Activated CD8-positive, alpha-beta T cell treated with anti-CD3 and anti-CD28 coated beads for 36 hours (primary cell): Measurements from ENCODE around the gene ASIC1. TPM values are rescaled to one million over a fixed set of nuclear protein-coding genes. Genes with fewer than 3 reads are reported as not detected.

ENCODE experiments used
- ATAC-seq: fragments of 200-7000 bp; cut with Tn5 transposase; one replicate; pipeline ENCODE4 v1.10.0; 2021; ENCODE audit warnings: mild to moderate bottlenecking, moderate library complexity
- CTCF ChIA-PET: fragments of 350-600 bp; sonication (Branson Sonifier 250); formaldehyde crosslinking; loops from one replicate; lab custom pipeline; 2021; ENCODE audit warnings: antibody characterized with exemption; lab: Charles Lee
- POLR2A ChIA-PET: fragments of 350-600 bp; sonication (Branson Sonifier 250); formaldehyde crosslinking; loops from one replicate; lab custom pipeline; 2021; ENCODE audit warnings: antibody characterized with exemption; lab: Charles Lee
- DNase-seq: peaks from one replicate; pipeline ENCODE4 v3.0.0-alpha.2; 2020
- H3K27ac Mint-ChIP-seq: one replicate; pipeline ENCODE4 v1.8.0; 2021; ENCODE audit warnings: mild to moderate bottlenecking, mixed read lengths
- H3K27me3 Mint-ChIP-seq: one replicate; pipeline ENCODE4 v1.8.0; 2021; ENCODE audit warnings: mixed read lengths
- H3K36me3 Mint-ChIP-seq: one replicate; pipeline ENCODE4 v1.8.0; 2021; ENCODE audit warnings: low read depth, mixed read lengths
- H3K4me1 Mint-ChIP-seq: one replicate; pipeline ENCODE4 v1.8.0; 2021; ENCODE audit warnings: low read depth, mixed read lengths
- H3K4me3 Mint-ChIP-seq: one replicate; pipeline ENCODE4 v1.8.0; 2021; ENCODE audit warnings: mild to moderate bottlenecking, moderate library complexity, mixed read lengths
- H3K9me3 Mint-ChIP-seq: one replicate; pipeline ENCODE4 v1.8.0; 2021; ENCODE audit warnings: mixed read lengths
- intact Hi-C: fragments of 100-400 bp; cut with micrococcal nuclease; formaldehyde crosslinking; loops from one replicate; pipeline ENCODE4 v1.10.0; 2022
- total RNA-seq, 2 experiments: library from RNA; stranded (reverse); gene quantifications; one replicate each; pipeline ENCODE4 v1.2.3, GENCODE V29; 2021
- TF ChIP-seq, protein P1 (sequence below): fragments of 200-600 bp; IDR thresholded peaks from one replicate; pipeline ENCODE4 v1.8.0; 2022; ENCODE audit warnings: antibody characterized with exemption, mild to moderate bottlenecking

Gene ASIC1
- total RNA-seq, 2 experiments from 2014 or later, result 14.3 to 17.3 TPM

- intact Hi-C loops, result loop anchor here (1.0 to 5.0 kb wide), 2 partner anchors 31 to 103 kb away; no protein-coding TSS in a partner anchor
- ATAC-seq (peak; percentile 54), DNase-seq (peak; percentile 73)
- ChIA-PET CTCF (interaction anchor here (0.6 to 22.9 kb wide), 47 partner anchors 8 to 355 kb away, joined by 3 to 299 read pairs (median 4); partner anchors contain the start of genes AQP5, CERS5, RACGAP1 and SMARCD1), POLR2A (interaction anchor here (0.6 to 1.7 kb wide), 3 partner anchors 36 to 112 kb away, joined by 3 to 4 read pairs (median 3); partner anchors contain the start of gene RACGAP1)
- peaks cover 2% of the 10 kb centered on the region for H3K36me3 Mint-ChIP-seq
- no peak overlapping the region for H3K4me3 Mint-ChIP-seq
- TF ChIP-seq, protein P1, sequence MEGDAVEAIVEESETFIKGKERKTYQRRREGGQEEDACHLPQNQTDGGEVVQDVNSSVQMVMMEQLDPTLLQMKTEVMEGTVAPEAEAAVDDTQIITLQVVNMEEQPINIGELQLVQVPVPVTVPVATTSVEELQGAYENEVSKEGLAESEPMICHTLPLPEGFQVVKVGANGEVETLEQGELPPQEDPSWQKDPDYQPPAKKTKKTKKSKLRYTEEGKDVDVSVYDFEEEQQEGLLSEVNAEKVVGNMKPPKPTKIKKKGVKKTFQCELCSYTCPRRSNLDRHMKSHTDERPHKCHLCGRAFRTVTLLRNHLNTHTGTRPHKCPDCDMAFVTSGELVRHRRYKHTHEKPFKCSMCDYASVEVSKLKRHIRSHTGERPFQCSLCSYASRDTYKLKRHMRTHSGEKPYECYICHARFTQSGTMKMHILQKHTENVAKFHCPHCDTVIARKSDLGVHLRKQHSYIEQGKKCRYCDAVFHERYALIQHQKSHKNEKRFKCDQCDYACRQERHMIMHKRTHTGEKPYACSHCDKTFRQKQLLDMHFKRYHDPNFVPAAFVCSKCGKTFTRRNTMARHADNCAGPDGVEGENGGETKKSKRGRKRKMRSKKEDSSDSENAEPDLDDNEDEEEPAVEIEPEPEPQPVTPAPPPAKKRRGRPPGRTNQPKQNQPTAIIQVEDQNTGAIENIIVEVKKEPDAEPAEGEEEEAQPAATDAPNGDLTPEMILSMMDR, result peak; percentile 86
- no peaks in the 10 kb centered on the region for H3K9me3 Mint-ChIP-seq
- no peak overlapping the region for H3K27ac Mint-ChIP-seq
- no peaks in the 10 kb centered on the region for H3K27me3 Mint-ChIP-seq
- peaks cover 4% of the 10 kb centered on the region for H3K4me1 Mint-ChIP-seq
Measured at GRCh38 chr12:50070314-50071060, 13.1 kb downstream of the ASIC1 start.

GRCh38 chr12:50072198-50072907, 15.0 kb downstream of the ASIC1 start:
- H3K4me1 Mint-ChIP-seq, result peaks cover 4% of the 10 kb centered on the region
- DNase-seq (no peak), ATAC-seq (no peak)
- H3K27me3 Mint-ChIP-seq, result no peaks in the 10 kb centered on the region
- POLR2A ChIA-PET, result no interaction called here
- no peak overlapping the region for H3K4me3 Mint-ChIP-seq
- peaks cover 2% of the 10 kb centered on the region for H3K36me3 Mint-ChIP-seq
- intact Hi-C loops, result loop anchor here (5.0 kb wide), 1 partner anchor 105 kb away; no protein-coding TSS in a partner anchor
- TF ChIP-seq, protein P1, result no peak
- no peaks in the 10 kb centered on the region for H3K9me3 Mint-ChIP-seq
- no peak overlapping the region for H3K27ac Mint-ChIP-seq
- CTCF ChIA-PET, result interaction anchor here (0.6 to 22.9 kb wide), 6 partner anchors 12 to 345 kb away, joined by 3 to 299 read pairs (median 54); partner anchors contain the start of gene SMARCD1

GRCh38 chr12:50073206-50073605, 15.8 kb downstream of the ASIC1 start:
- POLR2A ChIA-PET, result interaction anchor here (1.2 kb wide), 1 partner anchor 38 kb away, joined by 4 read pairs; no protein-coding TSS in a partner anchor

GRCh38 chr12:50073712-50074111, 16.3 kb downstream of the ASIC1 start:
- Mint-ChIP-seq H3K4me1 (peaks cover 4% of the 10 kb centered on the region), H3K27me3 (no peaks in the 10 kb centered on the region), H3K9me3 (no peaks in the 10 kb centered on the region), H3K4me3 (no peak overlapping the region), H3K27ac (no peak overlapping the region), H3K36me3 (peaks cover 2% of the 10 kb centered on the region)
- ChIA-PET POLR2A (interaction anchor here (1.1 to 1.2 kb wide), 2 partner anchors 22 to 38 kb away, joined by 4 read pairs; no protein-coding TSS in a partner anchor), CTCF (interaction anchor here (1.3 to 22.9 kb wide), 7 partner anchors 12 to 167 kb away, joined by 3 to 299 read pairs (median 8); partner anchors contain the start of gene SMARCD1)
- TF ChIP-seq, protein P1, result no peak
- no peak for ATAC-seq
- intact Hi-C loops, result loop anchor here (5.0 kb wide), 1 partner anchor 106 kb away; no protein-coding TSS in a partner anchor
- DNase-seq, result no peak

More at GRCh38 chr12:50073206-50073605, 15.8 kb downstream of the ASIC1 start:
- CTCF ChIA-PET, result interaction anchor here (2.0 to 22.9 kb wide), 5 partner anchors 13 to 107 kb away, joined by 8 to 299 read pairs (median 60); partner anchors contain the start of gene SMARCD1
- ATAC-seq (no peak), DNase-seq (no peak)
- Mint-ChIP-seq H3K4me1 (peaks cover 4% of the 10 kb centered on the region), H3K27me3 (no peaks in the 10 kb centered on the region), H3K27ac (no peak overlapping the region), H3K36me3 (peaks cover 2% of the 10 kb centered on the region), H3K4me3 (no peak overlapping the region), H3K9me3 (no peaks in the 10 kb centered on the region)
- TF ChIP-seq, protein P1, result no peak
- intact Hi-C loops, result loop anchor here (5.0 kb wide), 1 partner anchor 106 kb away; no protein-coding TSS in a partner anchor
